ENCODE data around the gene MAPK11.
A peak's percentile ranks its signal among the peaks of the same experiment; 100 is the strongest.

Gene MAPK11

GRCh38 chr22:50307890-50308596, 37.9 kb upstream of the MAPK11 start:
- no peak for DNase-seq

GRCh38 chr22:50306753-50307749, 36.9 kb upstream of the MAPK11 start, which contains the start of gene PLXNB2:
PLXNB2 (minus strand) TSS chr22:50307646; CDS start chr22:50290584, 17,062 bp downstream.
- DNase-seq: peak; percentile 78

GRCh38 chr22:50305923-50306566, 35.9 kb upstream of the MAPK11 start:
- DNase-seq: no peak

GRCh38 chr22:50305393-50305922, 35.3 kb upstream of the MAPK11 start:
- DNase-seq: no peak

DNA sequence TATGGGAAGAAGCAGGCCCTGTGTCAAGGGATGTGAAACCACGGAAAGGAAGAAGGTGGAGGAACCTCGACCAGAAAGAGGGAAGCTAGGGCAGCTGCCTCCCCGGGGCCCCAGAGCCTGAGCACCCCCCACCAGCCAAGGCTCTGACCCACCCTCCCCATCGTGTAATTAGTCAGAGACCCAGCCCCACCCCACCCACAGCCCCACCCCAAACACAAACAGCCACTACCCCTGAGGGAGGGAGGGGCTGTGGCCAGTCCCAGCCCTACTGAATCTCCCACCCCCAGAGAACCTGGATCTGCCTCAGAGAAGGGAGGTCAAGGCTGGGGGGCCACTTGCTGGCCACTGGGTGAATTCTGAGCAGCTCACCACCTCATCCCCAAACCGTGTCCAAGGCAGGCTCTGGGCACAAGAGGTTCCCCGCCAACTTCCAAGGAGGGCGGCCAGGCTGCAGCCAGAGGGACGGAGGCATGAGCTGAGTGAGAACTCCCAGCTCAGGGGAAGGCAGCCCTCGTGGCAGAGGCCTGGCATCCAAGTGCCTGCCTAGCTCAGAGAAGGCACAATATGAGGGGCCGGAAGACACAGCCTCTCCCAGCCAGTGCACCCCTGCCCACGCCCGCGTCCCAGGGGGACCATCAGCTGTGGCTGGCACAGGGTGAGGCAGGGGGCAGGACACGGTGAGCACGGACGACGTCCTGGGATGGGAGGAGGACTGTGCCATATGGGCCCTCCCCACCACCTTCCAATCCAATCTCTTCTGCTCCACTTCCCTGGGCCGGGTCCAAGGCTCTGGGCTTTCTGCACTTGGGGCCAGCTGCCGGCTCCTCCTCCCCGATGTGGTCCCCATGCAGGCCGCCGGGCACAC, 34.6 kb upstream of the MAPK11 start:
- no peak for DNase-seq

GRCh38 chr22:50303848-50304527, 33.8 kb upstream of the MAPK11 start:
- peak; percentile 92 for DNase-seq

GRCh38 chr22:50303515-50303847, 33.3 kb upstream of the MAPK11 start:
- DNase-seq: no peak

GRCh38 chr22:50302564-50302963, 32.4 kb upstream of the MAPK11 start:
- no peak for DNase-seq

- DNase-seq: no peak
These were observed 31.9 kb upstream of the MAPK11 start for GRCh38 chr22:50302041-50302541.

DNA sequence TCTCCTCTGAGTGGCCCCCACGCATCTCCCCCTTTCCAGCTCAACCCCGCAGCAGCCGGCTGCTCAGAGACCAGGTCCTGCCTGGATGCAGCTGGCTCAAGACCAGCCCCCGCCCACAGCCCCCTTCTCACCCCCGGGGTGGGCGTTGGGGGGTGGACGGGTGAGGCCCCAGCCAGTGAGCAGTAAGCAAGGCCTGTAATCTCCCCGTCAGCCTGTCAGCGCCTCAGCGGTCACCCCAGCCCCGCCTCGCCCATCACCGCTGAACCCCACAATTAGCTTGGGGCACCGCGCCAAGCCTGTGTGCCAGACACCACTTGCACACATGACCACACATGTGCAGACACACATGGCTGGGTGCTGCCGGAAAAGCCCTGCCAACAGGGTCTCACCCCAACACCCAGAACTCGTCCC, 31.4 kb upstream of the MAPK11 start:
- no peak for DNase-seq

GRCh38 chr22:50300620-50301257, 30.6 kb upstream of the MAPK11 start:
- no peak for DNase-seq

DNA sequence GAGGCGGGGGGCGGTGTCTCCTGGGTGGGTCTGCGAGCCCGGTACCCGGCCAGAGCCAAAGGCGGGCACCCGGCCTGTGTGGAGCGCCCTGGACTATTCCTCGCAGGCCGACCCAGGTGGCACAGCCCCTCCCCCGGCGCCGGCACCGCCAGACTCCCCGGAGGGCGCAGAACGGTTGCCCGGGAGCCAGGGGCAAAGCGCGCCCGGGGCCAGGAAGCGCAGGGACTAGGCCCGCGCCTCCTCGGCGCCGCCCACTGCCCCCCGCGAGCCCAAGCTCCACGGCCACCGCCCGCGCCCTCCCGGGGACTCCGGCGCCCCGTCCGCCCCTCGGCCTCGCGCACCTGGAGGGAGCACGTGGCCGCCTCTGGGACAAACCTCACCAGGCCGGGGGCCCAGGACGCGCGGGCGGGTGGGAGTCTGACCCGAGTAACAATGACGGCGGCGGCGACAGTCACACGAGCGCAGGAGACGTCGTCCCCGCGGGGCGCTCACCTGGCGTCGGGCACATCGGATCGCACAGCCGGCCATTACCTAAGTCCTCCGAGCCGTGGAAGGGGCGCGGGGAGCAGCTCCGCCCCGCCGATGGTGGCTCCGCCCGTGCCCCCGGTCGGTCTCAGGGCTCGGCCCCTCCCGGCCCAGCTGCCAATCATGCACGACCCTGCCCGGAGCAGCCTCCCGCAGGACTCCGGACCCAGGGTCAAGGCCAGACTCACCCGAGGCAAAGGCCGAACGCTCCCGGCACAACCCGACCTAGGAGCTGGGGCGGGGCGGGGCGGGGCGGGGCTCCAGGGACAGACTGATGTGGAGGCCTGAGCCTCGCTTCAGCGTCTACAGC, 29.8 kb upstream of the MAPK11 start:
- DNase-seq: peak; percentile 91

- no peak for DNase-seq
These were observed 29.0 kb upstream of the MAPK11 start for GRCh38 chr22:50298937-50299784.

DNA sequence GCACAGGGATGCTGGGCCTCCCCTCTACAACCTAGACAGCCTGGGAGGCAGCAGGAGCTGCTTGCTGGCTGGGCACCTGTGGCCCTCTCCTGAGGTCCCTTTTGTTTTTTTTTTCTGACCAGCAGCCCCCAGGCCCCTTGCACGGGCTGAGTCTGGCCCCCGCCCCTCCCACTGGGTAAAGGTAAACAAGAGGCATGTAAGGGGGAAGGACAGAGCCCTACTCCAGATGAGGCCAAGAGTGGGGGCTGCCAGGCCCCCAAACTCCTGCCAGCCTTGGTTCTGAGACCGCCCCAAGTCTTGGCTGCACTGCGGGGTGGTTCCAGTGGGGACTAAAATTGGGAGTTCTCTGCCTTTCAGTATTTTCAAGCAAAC, 28.1 kb upstream of the MAPK11 start:
- DNase-seq: no peak

- no peak for DNase-seq
These were observed 27.5 kb upstream of the MAPK11 start for GRCh38 chr22:50297510-50298265.

GRCh38 chr22:50296658-50297490, 26.7 kb upstream of the MAPK11 start:
- DNase-seq: no peak

DNA sequence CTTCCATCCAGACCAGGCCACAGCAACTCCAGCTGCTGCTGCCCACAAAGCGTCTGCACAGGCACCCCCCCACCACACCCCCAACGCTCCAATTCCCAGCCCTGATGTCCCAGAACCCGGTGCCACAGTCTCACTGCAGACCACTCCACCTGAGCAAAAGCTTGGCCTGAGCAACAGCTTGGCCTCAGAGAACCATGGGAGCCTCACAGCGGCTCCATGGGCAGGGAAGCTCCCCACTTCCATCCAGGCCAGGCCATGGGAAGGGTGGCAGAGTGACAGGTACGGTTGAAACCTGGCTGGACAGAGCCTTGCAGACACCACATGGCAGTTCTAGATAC, 24.1 kb upstream of the MAPK11 start:
- DNase-seq: no peak

Data from islet precursor cell (in vitro differentiated cells).